Testis (tissue), 2 donors: Measurements from ENCODE around the gene ANTXR1.

ENCODE experiments used
- POLR2A ChIP-seq: fragments of 450-650 bp; IDR thresholded peaks from one replicate; pipeline ENCODE4 v1.6.1; 2017; ENCODE audit warnings: antibody characterized with exemption, mild to moderate bottlenecking, moderate library complexity
- TF ChIP-seq, protein P1 (sequence below), 3 experiments: fragments of 450-650 bp in 2 of 3; fragments of 200-600 bp in 1 of 3; sonication (generic) in 1 of 3; IDR thresholded peaks; one replicate each; pipeline ENCODE4 v1.5.1; 2016 to 2019; ENCODE audit warnings: antibody characterized with exemption in 3 of 3, mild to moderate bottlenecking in 2 of 3, moderate library complexity in 1 of 3

DNA sequence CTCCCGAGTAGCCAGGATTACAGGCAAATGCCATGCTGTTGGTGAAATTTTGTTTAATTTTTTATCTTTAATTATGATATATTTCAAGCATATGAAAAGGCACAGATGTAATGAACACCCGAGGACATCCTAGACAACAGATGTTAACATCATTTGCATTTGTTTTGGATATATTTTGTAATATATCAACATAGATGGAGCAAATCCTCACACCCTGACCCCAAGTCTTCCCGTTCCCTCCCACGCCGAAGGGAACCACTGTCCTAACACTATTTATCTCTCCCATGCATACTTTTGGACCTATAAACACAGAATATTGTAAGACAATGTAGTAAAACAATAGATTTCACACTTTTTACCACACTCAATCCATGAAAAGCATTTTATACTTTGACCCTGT lies 274.6 kb downstream of the ANTXR1 start:
- TF ChIP-seq, protein P1, sequence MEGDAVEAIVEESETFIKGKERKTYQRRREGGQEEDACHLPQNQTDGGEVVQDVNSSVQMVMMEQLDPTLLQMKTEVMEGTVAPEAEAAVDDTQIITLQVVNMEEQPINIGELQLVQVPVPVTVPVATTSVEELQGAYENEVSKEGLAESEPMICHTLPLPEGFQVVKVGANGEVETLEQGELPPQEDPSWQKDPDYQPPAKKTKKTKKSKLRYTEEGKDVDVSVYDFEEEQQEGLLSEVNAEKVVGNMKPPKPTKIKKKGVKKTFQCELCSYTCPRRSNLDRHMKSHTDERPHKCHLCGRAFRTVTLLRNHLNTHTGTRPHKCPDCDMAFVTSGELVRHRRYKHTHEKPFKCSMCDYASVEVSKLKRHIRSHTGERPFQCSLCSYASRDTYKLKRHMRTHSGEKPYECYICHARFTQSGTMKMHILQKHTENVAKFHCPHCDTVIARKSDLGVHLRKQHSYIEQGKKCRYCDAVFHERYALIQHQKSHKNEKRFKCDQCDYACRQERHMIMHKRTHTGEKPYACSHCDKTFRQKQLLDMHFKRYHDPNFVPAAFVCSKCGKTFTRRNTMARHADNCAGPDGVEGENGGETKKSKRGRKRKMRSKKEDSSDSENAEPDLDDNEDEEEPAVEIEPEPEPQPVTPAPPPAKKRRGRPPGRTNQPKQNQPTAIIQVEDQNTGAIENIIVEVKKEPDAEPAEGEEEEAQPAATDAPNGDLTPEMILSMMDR (IDR thresholded peaks at IDR 0.05): no peak
- no peak for TF ChIP-seq POLR2A
